ENCODE measurements around the gene FGFR2.

Gene FGFR2

GRCh38 chr10:121597504-121598262, 561 bp downstream of the FGFR2 start:
- no peaks in the 10 kb centered on the region for H3K9me3 Mint-ChIP-seq
- peaks cover 6% of the 10 kb centered on the region for H3K4me1 Mint-ChIP-seq
- DNase-seq (ENCODE audit: low spot score in 2 of 2) = no peak
- ATAC-seq = no peak
- no peaks in the 10 kb centered on the region for H3K36me3 Mint-ChIP-seq
- no peak overlapping the region for H3K4me3 Mint-ChIP-seq
- no peak overlapping the region for H3K27ac Mint-ChIP-seq

- Mint-ChIP-seq H3K27ac (no peak overlapping the region), H3K9me3 (no peaks in the 10 kb centered on the region), H3K36me3 (no peaks in the 10 kb centered on the region), H3K4me1 (peaks cover 6% of the 10 kb centered on the region), H3K4me3 (peak overlapping the region; percentile 36)
- ATAC-seq = no peak
- DNase-seq (ENCODE audit: low spot score in 2 of 2) = no peak
Measured at GRCh38 chr10:121596689-121597503, 1.3 kb downstream of the FGFR2 start.

GRCh38 chr10:121595806-121596688, 2.2 kb downstream of the FGFR2 start:
- Mint-ChIP-seq H3K9me3 (no peaks in the 10 kb centered on the region), H3K27ac (no peak overlapping the region), H3K4me1 (peaks cover 6% of the 10 kb centered on the region), H3K4me3 (peak overlapping the region; percentile 36), H3K36me3 (no peaks in the 10 kb centered on the region)
- DNase-seq (ENCODE audit: low spot score in 2 of 2) (no peak), ATAC-seq (no peak)

- Mint-ChIP-seq H3K4me3 (no peak overlapping the region), H3K27ac (no peak overlapping the region), H3K4me1 (peaks cover 6% of the 10 kb centered on the region), H3K36me3 (no peaks in the 10 kb centered on the region), H3K9me3 (no peaks in the 10 kb centered on the region)
- no peak for DNase-seq (ENCODE audit: low spot score in 2 of 2)
- ATAC-seq = no peak
Measured at GRCh38 chr10:121595351-121595805, 2.9 kb downstream of the FGFR2 start.

GRCh38 chr10:121594623-121595350, 3.5 kb downstream of the FGFR2 start:
- H3K9me3 Mint-ChIP-seq = no peaks in the 10 kb centered on the region
- ATAC-seq = no peak
- DNase-seq (ENCODE audit: low spot score in 2 of 2) = no peak
- H3K4me3 Mint-ChIP-seq = no peak overlapping the region
- H3K27ac Mint-ChIP-seq = no peak overlapping the region
- H3K36me3 Mint-ChIP-seq = no peaks in the 10 kb centered on the region
- peaks cover 6% of the 10 kb centered on the region for H3K4me1 Mint-ChIP-seq

GRCh38 chr10:121594076-121594475, 4.2 kb downstream of the FGFR2 start:
- H3K9me3 Mint-ChIP-seq = no peaks in the 10 kb centered on the region
- peaks cover 6% of the 10 kb centered on the region for H3K4me1 Mint-ChIP-seq
- H3K36me3 Mint-ChIP-seq = no peaks in the 10 kb centered on the region
- no peak overlapping the region for H3K4me3 Mint-ChIP-seq
- no peak for DNase-seq (ENCODE audit: low spot score in 2 of 2)
- no peak for ATAC-seq
- H3K27ac Mint-ChIP-seq = no peak overlapping the region

- Mint-ChIP-seq H3K4me3 (no peak overlapping the region), H3K27ac (no peak overlapping the region), H3K36me3 (no peaks in the 10 kb centered on the region), H3K9me3 (no peaks in the 10 kb centered on the region), H3K4me1 (peaks cover 6% of the 10 kb centered on the region)
- DNase-seq (ENCODE audit: low spot score in 2 of 2) (no peak), ATAC-seq (no peak)
Measured at GRCh38 chr10:121593281-121594075, 4.8 kb downstream of the FGFR2 start.

- ATAC-seq = no peak
- H3K4me3 Mint-ChIP-seq = no peak overlapping the region
- no peak for DNase-seq (ENCODE audit: low spot score in 2 of 2)
- no peaks in the 10 kb centered on the region for H3K36me3 Mint-ChIP-seq
- peaks cover 6% of the 10 kb centered on the region for H3K9me3 Mint-ChIP-seq
- H3K27ac Mint-ChIP-seq = no peak overlapping the region
- H3K4me1 Mint-ChIP-seq = peaks cover 6% of the 10 kb centered on the region
Measured at GRCh38 chr10:121592155-121592890, 5.9 kb downstream of the FGFR2 start.

GRCh38 chr10:121591186-121591585, 7.1 kb downstream of the FGFR2 start:
- H3K9me3 Mint-ChIP-seq = peaks cover 6% of the 10 kb centered on the region
- DNase-seq (ENCODE audit: low spot score in 2 of 2) (no peak), ATAC-seq (no peak)
- H3K4me1 Mint-ChIP-seq = no peaks in the 10 kb centered on the region
- no peak overlapping the region for H3K4me3 Mint-ChIP-seq
- H3K27ac Mint-ChIP-seq = no peak overlapping the region
- no peaks in the 10 kb centered on the region for H3K36me3 Mint-ChIP-seq

GRCh38 chr10:121590772-121591171, 7.5 kb downstream of the FGFR2 start:
- Mint-ChIP-seq H3K36me3 (no peaks in the 10 kb centered on the region), H3K27ac (no peak overlapping the region), H3K9me3 (peaks cover 6% of the 10 kb centered on the region), H3K4me1 (no peaks in the 10 kb centered on the region), H3K4me3 (no peak overlapping the region)
- DNase-seq (ENCODE audit: low spot score in 2 of 2) = no peak
- no peak for ATAC-seq

- no peaks in the 10 kb centered on the region for H3K36me3 Mint-ChIP-seq
- H3K4me1 Mint-ChIP-seq = no peaks in the 10 kb centered on the region
- ATAC-seq (no peak), DNase-seq (ENCODE audit: low spot score in 2 of 2) (no peak)
- H3K9me3 Mint-ChIP-seq = peaks cover 6% of the 10 kb centered on the region
- H3K4me3 Mint-ChIP-seq = no peak overlapping the region
- no peak overlapping the region for H3K27ac Mint-ChIP-seq
Measured at GRCh38 chr10:121589553-121589952, 8.7 kb downstream of the FGFR2 start.

GRCh38 chr10:121583857-121584256, 14.4 kb downstream of the FGFR2 start:
- no peaks in the 10 kb centered on the region for H3K4me1 Mint-ChIP-seq
- H3K27ac Mint-ChIP-seq = no peak overlapping the region
- H3K9me3 Mint-ChIP-seq = peaks cover 6% of the 10 kb centered on the region
- no peak overlapping the region for H3K4me3 Mint-ChIP-seq
- DNase-seq (ENCODE audit: low spot score in 2 of 2) (no peak), ATAC-seq (no peak)
- no peaks in the 10 kb centered on the region for H3K36me3 Mint-ChIP-seq

GRCh38 chr10:121583258-121583657, 15.0 kb downstream of the FGFR2 start:
- DNase-seq (ENCODE audit: low spot score in 2 of 2) = no peak
- H3K4me3 Mint-ChIP-seq = no peak overlapping the region
- H3K4me1 Mint-ChIP-seq = peaks cover 2% of the 10 kb centered on the region
- no peaks in the 10 kb centered on the region for H3K36me3 Mint-ChIP-seq
- no peak overlapping the region for H3K27ac Mint-ChIP-seq
- no peak for ATAC-seq
- peaks cover 4% of the 10 kb centered on the region for H3K9me3 Mint-ChIP-seq

All from stimulated activated effector memory CD8-positive, alpha-beta T cell treated with anti-CD3 and anti-CD28 coated beads, Interleukin-12 subunit alpha, Interleukin-12 subunit beta, amount 100 ng/mL, for 72 hours (primary cell).